HG03457 (cell line): ENCODE results near the gene IGFL2.
"Not testable (repeated sequence)": the region's sequence is repeated elsewhere in the genome, so short reads cannot be mapped to it uniquely, and the experiment has no call there.

Source experiments
- ATAC-seq: cut with Tn5 transposase; IDR thresholded peaks from one replicate; pipeline ENCODE4 v1.9.1; 2021; ENCODE audit warnings: moderate number of reproducible peaks; ENCODE audit not compliant: unreplicated experiment

Gene IGFL2

DNA sequence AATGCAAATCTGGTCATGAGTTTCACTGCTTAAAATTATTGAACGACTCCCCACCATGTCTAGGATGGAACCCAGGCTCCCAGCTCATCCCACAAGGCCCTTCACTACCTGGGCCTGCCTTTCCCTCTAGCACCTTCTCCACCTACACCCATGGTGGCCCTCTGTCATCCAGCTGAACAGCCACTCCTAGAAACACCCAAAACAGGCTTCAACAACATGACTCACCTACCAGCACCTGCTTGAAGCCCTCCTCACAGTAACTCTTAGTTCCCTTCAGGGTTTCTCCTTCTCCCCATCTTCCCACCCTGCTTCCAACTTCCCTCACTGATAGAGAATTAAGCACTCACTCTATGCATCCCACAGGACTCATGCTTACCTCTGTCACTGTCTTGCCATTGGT is 6.6 kb upstream of the IGFL2 start:
- ATAC-seq = no peak

DNA sequence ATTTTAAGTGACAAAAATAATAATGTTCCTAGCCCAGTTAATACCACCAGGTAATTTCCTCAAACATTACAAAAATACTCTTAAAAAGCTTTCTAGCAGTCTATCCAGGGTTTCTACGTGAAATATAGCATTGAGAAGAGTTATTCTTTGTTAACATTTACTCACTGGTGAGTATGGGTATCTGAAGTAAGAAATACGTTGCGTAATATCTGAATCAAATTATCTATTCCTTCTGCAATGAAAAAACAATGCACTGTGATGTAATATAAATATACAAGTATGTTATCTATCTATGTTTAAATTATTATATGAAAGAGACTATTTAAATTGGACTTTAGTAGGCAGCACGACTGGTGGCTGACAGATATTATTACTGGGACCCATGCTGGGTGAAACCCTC is 5.7 kb upstream of the IGFL2 start:
- no peak for ATAC-seq

DNA sequence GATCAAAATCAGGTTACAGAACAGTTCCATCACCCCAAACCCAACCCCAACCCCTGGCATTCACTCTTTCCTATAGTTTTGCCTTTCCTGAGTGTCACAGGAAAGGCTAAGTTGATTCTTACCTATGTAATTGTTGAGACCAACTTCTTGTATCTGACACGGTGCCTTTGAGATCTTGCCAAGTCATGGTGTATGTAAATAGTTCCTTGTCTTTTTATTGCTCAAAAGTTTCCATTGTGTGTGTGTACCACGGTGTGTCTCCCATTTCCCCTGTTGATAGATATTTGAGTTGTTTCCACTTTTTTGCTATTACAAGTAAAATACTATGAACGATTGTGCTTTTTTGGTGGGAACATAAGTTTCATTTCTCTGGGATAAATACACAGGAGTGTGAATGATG is 3.3 kb upstream of the IGFL2 start:
- ATAC-seq = no peak

DNA sequence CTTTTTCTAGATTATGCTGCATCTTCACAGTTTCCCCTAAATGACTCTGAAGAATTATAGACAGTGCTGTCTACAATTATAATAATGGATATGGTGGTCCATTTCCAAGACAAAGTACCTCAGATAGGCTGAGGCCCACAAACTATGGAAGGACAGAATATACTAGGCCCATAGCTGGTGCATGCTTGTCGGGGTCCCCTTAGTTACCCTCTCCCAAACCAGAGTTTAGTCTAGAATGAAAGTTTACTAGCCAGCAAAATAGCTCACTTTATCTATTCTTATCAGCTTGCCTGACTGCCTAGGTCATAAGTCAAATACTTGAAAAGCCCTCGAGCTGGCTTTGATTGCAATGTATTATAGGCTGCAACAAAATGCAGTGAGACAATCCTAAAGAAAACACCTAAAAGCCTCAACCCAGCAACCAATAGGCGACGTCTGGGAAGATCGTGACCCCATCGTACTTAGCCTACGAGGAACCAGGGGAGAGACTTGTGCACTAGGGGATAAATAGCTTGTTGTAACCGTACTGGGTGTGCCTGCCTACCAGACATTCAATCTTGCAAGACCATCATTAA is 785 bp upstream of the IGFL2 start:
- no peak for ATAC-seq

DNA sequence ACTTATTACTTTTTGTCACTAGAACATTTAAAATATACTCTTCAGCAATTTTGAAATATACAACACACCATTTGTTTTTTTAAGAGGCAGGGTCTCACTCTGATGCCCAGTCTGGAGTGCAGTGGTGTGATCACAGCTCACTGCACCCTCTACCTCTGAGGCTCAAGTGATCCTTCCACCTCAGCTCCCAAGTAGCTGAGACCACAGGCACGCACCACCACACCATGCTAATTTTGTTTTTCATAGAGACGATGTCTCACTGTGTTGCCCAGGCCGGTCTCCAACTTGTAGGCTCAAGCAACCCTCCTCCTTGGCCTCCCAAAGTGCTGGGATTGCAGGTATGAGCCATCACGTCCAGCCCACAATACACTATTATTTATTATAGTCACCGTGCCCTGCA is 2.6 kb downstream of the IGFL2 start:
- no peak for ATAC-seq

DNA sequence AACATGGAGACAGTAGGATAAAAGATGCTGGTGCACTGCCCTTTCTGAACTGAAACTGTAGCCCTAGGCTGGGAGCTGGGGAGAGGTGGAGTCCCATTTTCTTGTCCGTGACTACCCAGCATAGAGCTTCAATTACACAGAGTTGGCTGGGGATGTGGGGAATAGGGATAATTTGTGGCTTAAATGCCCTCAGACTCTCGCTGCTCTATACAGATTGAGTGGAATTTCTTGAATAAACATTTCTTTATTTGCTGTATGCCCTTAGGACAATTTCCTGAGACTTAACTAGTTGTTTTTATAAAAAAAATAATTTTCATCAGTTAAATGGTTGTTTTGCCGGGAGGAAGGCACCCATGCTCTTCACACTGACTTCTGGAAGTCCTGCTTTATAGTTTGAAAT is 7.2 kb downstream of the IGFL2 start:
- no peak for ATAC-seq

DNA sequence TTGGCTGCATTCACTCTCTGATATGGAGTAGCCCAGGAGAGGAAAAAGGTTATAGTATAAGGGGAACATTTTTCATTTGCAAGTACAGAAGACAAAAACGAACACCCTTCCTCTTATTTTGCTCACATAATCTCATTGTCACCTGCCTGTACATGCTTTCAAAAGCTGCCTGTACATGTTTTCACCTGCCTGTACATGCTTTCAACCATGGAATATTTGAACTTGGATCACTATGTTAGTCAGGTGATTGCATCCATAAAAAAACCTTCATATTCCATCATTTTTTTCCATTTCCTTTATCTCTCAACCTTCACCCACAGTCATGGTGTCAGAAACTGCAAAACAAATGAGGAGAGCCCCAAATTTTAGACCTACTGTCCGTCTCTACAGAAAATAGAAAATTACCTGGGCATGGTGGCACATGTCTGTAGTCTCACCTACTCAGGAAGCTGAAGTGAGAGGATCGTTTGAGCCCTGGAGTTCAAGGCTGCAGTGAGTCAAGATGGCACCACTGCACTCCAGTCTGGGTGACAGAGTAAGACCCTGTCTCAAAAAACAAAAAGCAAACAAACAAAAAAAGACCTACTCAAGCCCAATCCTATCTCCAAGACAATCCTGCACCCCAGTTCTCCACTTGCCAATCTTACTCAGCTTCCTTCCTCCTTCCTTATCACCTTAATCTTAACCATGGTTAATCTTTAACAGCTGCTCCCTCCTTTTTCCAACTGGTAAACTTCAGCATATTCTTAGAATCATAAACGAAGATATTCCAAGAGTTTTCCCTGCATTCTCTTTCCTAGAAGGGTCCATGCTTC is 11.6 kb downstream of the IGFL2 start:
- no peak for ATAC-seq

DNA sequence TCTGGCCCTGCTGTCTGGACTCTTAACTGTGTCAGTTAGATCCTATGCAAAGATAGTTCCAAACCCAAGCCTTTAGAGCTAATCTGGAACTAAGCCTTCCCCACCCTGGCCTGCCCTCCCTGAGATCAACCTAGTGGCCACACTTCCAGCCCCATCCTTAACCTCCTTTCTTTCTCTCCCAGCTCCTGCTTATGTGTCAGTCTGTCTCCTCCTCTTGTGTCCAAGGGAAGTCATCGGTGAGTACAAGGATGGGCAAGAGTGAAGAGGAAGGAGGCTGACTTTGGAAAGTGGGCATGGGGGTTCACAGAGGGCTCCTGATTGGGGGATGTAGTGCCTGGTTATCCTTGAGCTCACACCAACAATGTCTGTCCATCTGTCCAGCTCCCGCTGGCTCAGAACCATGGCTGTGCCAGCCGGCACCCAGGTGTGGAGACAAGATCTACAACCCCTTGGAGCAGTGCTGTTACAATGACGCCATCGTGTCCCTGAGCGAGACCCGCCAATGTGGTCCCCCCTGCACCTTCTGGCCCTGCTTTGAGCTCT is 12.3 kb downstream of the IGFL2 start:
- no peak for ATAC-seq

DNA sequence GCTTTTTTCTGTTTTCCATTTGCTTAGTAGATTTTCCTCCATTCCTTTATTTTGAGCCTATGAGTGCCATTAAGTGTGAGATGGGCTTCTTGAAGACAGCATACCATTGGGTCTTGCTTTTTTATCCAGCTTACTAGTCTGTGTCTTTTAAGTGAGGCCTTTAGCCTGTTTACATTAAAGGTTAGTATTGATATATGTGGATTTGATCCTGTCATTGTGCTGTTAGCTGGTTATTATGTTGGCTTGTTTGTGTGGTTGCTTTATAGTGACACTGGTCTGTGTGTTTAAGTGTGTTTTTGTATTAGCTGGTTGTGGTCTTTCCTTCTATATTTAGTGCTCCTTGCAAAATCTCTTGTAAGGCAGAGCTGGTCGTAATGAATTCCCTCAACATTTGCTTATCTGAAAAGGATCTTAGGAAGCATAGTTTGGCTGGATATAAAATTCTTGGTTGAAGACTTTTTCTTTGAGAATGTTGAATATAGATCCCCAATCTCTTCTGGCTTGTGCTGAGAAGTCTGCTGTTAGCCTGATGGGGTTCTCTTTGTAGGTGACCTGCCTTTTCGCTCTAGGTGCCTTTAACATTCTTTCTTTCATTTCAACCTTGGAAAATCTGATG is 13.7 kb downstream of the IGFL2 start:
- ATAC-seq = not testable (repeated sequence)

DNA sequence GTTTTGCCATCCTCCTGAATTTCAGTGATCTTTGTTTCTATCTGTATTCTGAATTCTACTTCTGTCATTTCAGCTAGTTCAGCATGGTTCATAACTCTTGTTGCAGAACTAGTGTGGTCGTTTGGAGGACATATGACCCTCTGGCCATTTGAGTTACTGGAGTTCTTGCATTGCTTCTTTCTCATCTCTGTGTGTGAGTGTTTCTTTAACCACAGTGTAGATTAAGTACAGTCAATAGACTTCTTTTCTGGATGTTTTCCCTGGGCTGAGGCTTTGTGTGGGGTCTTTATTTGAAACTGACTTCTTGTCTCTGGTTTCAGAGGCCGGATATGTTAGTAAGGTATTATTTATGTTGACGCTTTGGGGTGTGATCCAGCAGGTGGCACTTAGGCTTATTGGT is 14.7 kb downstream of the IGFL2 start:
- ATAC-seq = no peak

DNA sequence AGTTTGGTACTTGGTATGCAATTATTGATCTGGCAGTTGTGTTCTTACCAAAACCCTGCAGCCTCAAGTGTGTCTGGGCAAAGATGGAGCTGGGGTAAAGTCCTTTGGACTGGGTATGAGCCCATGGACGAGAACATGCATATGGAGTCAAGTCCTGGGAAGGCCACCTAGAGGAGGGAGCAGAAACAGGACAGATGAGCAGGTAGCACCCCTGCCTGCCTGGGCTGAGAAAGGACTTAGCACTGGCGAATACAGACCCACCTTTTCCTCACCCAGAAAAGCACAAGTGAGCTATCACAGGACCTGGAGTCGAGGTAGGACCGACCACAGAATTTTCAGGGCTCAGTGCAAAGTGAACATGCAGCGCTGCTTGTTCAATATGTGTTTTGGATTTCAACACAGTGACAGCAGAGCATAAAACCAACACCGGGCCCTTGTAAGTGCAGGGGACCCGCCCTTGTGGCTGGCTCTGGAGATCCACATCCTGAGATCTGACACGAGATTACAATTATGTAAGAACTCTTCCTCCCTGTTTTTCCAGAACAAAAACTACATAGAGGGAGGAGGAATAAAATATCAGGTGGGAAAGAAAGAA is 25.9 kb downstream of the IGFL2 start:
- ATAC-seq = no peak

DNA sequence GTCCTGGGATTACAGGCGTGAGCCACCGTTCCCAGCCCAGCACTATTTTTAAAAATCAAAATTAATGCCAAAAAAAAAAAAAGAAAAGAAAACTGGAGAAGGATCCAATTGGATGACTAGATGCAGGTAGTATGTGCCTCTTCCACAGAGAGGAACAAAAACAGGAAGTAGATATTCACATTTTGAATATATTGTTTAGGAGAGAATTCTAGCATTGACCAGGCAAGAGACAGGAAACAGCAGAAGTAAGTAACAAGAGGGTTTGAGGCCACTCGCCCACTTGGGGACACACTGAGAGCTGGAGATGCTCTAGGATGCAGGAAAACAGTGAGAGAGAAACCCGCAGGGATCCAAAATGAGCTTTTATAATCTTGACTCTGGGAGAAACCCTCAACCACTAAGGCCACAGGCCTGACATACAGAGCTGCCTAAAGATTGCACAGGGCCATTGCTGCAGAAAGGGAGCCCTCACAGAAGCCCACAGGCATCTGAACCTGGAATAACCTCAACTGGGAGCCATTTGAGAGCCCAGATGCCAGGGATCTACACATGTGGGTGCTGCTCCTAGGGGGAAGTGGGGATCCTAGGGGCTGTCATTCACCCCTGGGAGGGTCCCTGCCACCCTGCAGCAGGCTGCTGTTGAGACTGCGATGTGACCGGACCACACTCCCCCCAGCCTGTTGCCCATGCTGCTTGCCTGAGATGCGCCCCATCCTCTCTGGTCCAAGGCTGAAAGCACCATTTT is 28.2 kb downstream of the IGFL2 start:
- no peak for ATAC-seq

DNA sequence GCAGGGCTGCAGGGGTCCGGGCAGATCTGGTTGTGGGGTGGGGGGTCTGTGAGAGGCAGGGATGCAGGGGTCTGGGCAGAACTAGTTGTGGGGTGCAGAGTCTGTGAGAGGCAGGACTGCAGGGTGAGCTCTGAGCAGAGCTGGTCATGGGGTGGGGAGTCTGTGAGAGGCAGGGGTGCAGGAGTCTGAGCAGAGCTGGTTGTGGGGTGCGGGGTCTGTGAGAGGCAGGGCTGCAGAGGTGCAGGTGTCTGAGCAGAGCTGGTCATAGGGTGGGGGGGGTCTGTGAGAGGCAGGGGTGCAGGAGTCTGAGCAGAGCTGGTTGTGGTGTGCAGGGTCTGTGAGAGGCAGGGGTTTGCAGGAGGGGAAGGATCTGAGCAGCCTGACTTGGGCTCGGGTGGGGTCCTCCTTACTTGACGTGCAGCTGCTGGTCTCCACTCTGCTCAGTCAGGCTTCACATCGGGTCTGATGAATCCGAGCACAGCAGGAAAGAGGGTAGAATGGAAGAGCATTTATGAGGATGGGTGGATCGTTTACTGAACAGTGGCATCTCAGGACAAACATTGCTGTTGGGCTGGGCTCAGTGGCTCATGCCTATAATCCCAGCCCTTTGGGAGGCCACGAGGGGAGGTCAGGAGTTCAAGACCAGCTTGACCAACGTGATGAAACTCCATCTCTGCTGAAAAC is 31.2 kb downstream of the IGFL2 start:
- ATAC-seq = no peak

DNA sequence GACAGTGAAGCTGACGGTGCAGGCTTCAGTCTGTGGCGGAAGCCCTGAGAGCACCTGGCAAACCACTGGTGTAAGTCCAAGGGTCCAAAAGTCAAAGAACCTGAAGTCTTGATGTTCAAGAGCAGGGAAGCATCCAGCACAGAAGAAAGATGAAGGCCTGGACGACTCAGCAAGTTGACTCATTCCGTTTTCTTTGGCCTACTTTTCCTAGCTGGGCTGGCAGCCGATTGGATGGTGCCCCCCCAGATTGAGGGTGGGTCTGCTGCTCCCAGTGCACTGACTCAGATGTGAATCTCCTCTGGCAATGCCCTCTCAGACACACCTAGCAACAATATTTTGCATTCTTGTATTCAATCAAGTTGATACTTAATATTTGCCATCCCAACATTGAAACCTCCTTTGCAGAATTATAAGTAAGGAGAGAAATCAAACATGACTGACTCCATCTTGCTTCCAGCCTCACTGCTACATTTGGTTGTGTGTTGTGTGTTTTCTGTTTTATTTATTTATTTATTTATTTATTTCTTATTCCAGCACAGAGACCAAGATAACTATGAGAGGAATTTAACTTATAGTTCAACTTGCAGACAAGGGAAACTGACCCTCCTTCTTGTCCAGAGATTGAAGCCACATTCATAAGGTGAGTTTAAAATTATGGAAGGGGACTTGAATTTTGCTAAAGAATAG is 32.8 kb downstream of the IGFL2 start:
- ATAC-seq = no peak

DNA sequence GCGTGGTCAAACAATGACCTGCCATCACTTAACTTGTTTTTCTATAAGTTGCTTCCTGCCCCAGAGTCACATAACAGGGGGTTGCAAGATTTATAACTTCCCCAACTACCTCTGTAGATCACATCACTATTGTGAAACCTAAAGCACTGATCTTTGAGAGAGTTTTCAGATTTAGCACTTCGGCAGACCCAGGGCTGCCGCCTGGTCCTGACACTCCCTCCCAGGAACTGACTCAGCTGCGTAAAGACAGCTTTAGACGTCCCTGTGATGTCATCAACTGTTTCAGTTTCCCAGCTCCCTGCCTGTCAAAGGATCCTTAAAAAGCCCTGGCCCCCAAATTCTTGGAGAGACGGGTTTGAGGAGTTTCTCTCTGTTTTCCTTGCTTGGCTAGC is 33.3 kb downstream of the IGFL2 start:
- no peak for ATAC-seq

DNA sequence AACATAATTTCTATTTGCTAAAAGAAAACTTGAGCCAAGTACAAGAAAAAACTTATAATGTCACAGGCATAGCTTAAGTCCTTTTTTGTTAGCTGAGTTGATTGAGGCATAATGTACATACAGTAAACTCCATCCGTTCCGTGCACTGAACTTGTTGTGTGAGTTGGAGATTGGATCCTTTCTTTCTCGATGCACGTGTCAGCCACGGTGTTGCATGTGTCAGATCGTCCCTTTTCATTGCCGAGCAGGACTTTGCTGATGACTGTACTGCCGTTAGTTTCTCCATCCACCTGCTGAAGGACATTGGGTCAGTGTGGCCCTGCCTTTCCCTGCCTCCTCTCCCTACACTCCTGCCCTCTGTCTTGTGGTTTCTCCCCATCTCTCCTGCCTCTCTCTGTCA is 34.4 kb downstream of the IGFL2 start:
- no peak for ATAC-seq

DNA sequence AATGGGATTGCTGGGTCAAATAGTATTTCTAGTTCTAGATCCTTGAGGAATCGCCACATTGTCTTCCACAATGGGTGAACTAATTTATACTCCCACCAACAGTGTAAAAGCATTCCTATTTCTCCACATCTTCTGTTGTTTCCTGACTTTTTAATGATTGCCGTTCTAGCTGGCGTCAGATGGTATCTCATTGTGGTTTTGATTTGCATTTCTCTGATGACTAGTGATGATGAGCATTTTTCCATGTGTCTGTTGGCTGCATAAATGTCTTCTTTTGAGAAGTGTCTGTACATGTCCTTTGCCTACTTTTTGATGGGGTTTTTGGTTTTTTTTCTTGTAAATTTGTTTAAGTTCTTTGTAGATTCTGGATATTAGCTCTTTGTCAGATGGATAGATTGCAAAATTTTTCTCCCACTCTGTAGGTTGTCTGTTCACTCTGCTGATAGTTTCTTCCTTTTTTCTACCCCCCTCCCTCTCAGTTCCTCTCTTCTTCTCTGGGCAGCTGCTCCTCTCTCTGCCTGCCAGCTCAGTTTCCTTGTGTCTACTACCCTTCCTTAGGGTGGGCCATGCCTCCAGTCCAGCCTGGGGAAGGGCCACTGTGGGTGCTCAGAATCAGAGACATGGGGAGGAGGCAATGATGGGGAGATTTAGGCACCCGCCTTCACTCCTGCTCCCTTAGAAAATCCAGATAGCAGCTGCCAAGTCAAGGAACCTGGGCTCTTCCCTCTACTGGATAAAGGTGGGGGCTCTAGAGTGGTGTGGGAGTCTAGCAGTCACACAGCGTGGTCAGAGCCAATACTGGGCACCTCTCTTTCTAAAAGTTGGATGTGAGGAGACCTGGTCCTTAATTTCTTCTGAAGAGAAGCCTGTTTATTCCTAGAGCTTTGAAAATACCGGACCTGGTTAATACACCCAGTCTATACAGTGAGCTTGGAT is 37.0 kb downstream of the IGFL2 start:
- not testable (repeated sequence) for ATAC-seq

DNA sequence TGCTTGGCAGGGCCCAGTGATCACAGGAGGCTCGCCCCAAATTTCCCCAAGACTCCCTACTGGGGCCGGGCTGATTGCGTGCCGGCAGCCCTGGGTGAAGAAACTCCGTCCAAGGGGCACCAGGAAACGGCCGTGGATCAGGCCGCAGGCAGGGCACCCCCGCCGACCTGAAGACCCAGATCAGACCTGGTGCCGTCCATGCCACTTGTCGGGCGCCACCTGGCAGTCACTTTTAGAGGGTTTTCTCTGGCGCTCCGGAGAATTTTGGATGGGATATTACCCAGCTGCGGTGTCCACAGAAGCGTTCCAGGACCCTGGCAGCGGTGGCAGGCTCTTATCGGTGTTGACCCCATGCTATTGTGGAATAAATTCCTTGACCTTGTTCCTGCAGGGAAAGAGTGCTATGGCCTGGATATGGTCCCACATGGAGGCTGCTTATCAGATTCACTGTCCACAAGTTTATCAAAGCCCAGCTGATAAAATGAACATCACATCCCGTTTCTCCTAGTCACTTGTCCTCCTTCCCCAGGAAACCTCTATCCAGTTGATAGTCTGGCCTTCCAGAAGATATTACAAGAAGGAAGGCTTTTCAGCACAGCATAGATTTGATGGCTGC is 38.2 kb downstream of the IGFL2 start:
- no peak for ATAC-seq
